Stimulated activated naive CD8-positive, alpha-beta T cell treated with anti-CD3 and anti-CD28 coated beads, Interleukin-15, amount 100 ng/mL, for 72 hours (primary cell): ENCODE data around the gene VENTX.

Experiments
- ATAC-seq: fragments of 150-1000 bp; cut with Tn5 transposase; 2 replicates; pipeline ENCODE4 v1.10.0; 2021; ENCODE audit warnings: mild to moderate bottlenecking, moderate library complexity
- DNase-seq, 2 donors: peaks; one replicate each; pipeline ENCODE4 v3.0.0; 2021 to 2022
- H3K27ac Mint-ChIP-seq, 2 donors: one replicate each; pipeline ENCODE4 v1.8.0; 2022; ENCODE audit warnings: mild to moderate bottlenecking in 2 of 2, mixed read lengths in 2 of 2, moderate library complexity in 2 of 2
- H3K27me3 Mint-ChIP-seq: one replicate; pipeline ENCODE4 v1.8.0; 2022; ENCODE audit warnings: mixed read lengths
- H3K4me1 Mint-ChIP-seq: one replicate; pipeline ENCODE4 v1.8.0; 2022; ENCODE audit warnings: mild to moderate bottlenecking, mixed read lengths
- H3K4me3 Mint-ChIP-seq, 2 donors: one replicate each; pipeline ENCODE4 v1.8.0; 2022; ENCODE audit warnings: mild to moderate bottlenecking in 2 of 2, mixed read lengths in 2 of 2, moderate library complexity in 1 of 2
- H3K9me3 Mint-ChIP-seq, 2 donors: one replicate each; pipeline ENCODE4 v1.8.0; 2022; ENCODE audit warnings: mixed read lengths in 2 of 2

Gene VENTX

GRCh38 chr10:133237588-133238465 is at the start of gene VENTX:
TSS of gene VENTX (plus strand) at chr10:133237855. CDS start at chr10:133237915, 60 bp downstream.
- ATAC-seq (no peak), DNase-seq (no peak)
- Mint-ChIP-seq H3K9me3 (no peaks in the 10 kb centered on the region), H3K27ac (no peak within 1 kb of the TSS), H3K27me3 (peaks cover 91% of the 10 kb centered on the region), H3K4me3 (peak within 1 kb of the TSS in 1 of 2 donors; percentile 53), H3K4me1 (peaks cover 42% of the 10 kb centered on the region)

- no peak overlapping the region for H3K4me3 Mint-ChIP-seq
- ATAC-seq = peak; percentile 26
- no peak overlapping the region for H3K27ac Mint-ChIP-seq
These were observed 49.6 kb upstream of the VENTX start for GRCh38 chr10:133187906-133188681.

GRCh38 chr10:133189256-133189655 is 48.4 kb upstream of the VENTX start:
- no peak for DNase-seq
- Mint-ChIP-seq H3K9me3 (peaks cover 2 to 7% of the 10 kb centered on the region in 2 donors), H3K27me3 (no peaks in the 10 kb centered on the region), H3K4me1 (no peaks in the 10 kb centered on the region), H3K27ac (no peak overlapping the region), H3K4me3 (no peak overlapping the region)
- ATAC-seq = no peak

More at GRCh38 chr10:133187906-133188681, 49.6 kb upstream of the VENTX start:
- no peaks in the 10 kb centered on the region for H3K27me3 Mint-ChIP-seq
- H3K9me3 Mint-ChIP-seq = peaks cover 4 to 11% of the 10 kb centered on the region in 2 donors
- no peaks in the 10 kb centered on the region for H3K4me1 Mint-ChIP-seq
- no peak for DNase-seq

GRCh38 chr10:133189726-133190125 is 47.9 kb upstream of the VENTX start:
- Mint-ChIP-seq H3K9me3 (peaks cover 0 to 2% of the 10 kb centered on the region in 2 donors), H3K4me3 (no peak overlapping the region), H3K27ac (no peak overlapping the region), H3K27me3 (peaks cover under 1% of the 10 kb centered on the region), H3K4me1 (no peaks in the 10 kb centered on the region)
- DNase-seq (no peak), ATAC-seq (no peak)

- no peaks in the 10 kb centered on the region for H3K4me1 Mint-ChIP-seq
These were observed 47.4 kb upstream of the VENTX start for GRCh38 chr10:133190225-133190624.

GRCh38 chr10:133191651-133192050 is 46.0 kb upstream of the VENTX start:
- DNase-seq (no peak), ATAC-seq (no peak)
- Mint-ChIP-seq H3K9me3 (no peaks in the 10 kb centered on the region), H3K27me3 (peaks cover 7% of the 10 kb centered on the region), H3K4me1 (no peaks in the 10 kb centered on the region), H3K27ac (no peak overlapping the region), H3K4me3 (no peak overlapping the region)

More at GRCh38 chr10:133190225-133190624, 47.4 kb upstream of the VENTX start:
- peaks cover 6% of the 10 kb centered on the region for H3K27me3 Mint-ChIP-seq
- H3K9me3 Mint-ChIP-seq = no peaks in the 10 kb centered on the region
- no peak for ATAC-seq
- no peak for DNase-seq
- no peak overlapping the region for H3K27ac Mint-ChIP-seq
- H3K4me3 Mint-ChIP-seq = no peak overlapping the region

GRCh38 chr10:133194151-133194550 is 43.5 kb upstream of the VENTX start:
- Mint-ChIP-seq H3K4me3 (no peak overlapping the region), H3K27me3 (peaks cover 7% of the 10 kb centered on the region), H3K9me3 (no peaks in the 10 kb centered on the region), H3K27ac (no peak overlapping the region), H3K4me1 (no peaks in the 10 kb centered on the region)
- ATAC-seq (no peak), DNase-seq (no peak)

- H3K27ac Mint-ChIP-seq = no peak overlapping the region
- no peaks in the 10 kb centered on the region for H3K9me3 Mint-ChIP-seq
- H3K4me3 Mint-ChIP-seq = no peak overlapping the region
- no peak for ATAC-seq
- peaks cover 7% of the 10 kb centered on the region for H3K27me3 Mint-ChIP-seq
- no peak for DNase-seq
- H3K4me1 Mint-ChIP-seq = no peaks in the 10 kb centered on the region
These were observed 42.6 kb upstream of the VENTX start for GRCh38 chr10:133195096-133195495.

- H3K4me1 Mint-ChIP-seq = no peaks in the 10 kb centered on the region
- ATAC-seq (no peak), DNase-seq (no peak)
- peaks cover 7% of the 10 kb centered on the region for H3K27me3 Mint-ChIP-seq
- H3K9me3 Mint-ChIP-seq = no peaks in the 10 kb centered on the region
- H3K4me3 Mint-ChIP-seq = no peak overlapping the region
- H3K27ac Mint-ChIP-seq = no peak overlapping the region
These were observed 42.0 kb upstream of the VENTX start for GRCh38 chr10:133195611-133196010.

GRCh38 chr10:133196221-133196915 is 41.3 kb upstream of the VENTX start:
- Mint-ChIP-seq H3K27ac (no peak overlapping the region), H3K4me1 (no peaks in the 10 kb centered on the region), H3K4me3 (no peak overlapping the region), H3K27me3 (peaks cover 7% of the 10 kb centered on the region), H3K9me3 (no peaks in the 10 kb centered on the region)
- DNase-seq (no peak), ATAC-seq (no peak)

- no peak overlapping the region for H3K27ac Mint-ChIP-seq
- no peak for DNase-seq
- no peak overlapping the region for H3K4me3 Mint-ChIP-seq
- H3K27me3 Mint-ChIP-seq = peaks cover 7% of the 10 kb centered on the region
- H3K4me1 Mint-ChIP-seq = no peaks in the 10 kb centered on the region
- no peak for ATAC-seq
- H3K9me3 Mint-ChIP-seq = no peaks in the 10 kb centered on the region
These were observed 40.5 kb upstream of the VENTX start for GRCh38 chr10:133196936-133197758.

- no peak for DNase-seq
- no peak overlapping the region for H3K27ac Mint-ChIP-seq
- peaks cover 7% of the 10 kb centered on the region for H3K27me3 Mint-ChIP-seq
- H3K4me1 Mint-ChIP-seq = no peaks in the 10 kb centered on the region
- no peaks in the 10 kb centered on the region for H3K9me3 Mint-ChIP-seq
- no peak overlapping the region for H3K4me3 Mint-ChIP-seq
- no peak for ATAC-seq
These were observed 39.9 kb upstream of the VENTX start for GRCh38 chr10:133197786-133198185.

- no peaks in the 10 kb centered on the region for H3K4me1 Mint-ChIP-seq
- peaks cover 7% of the 10 kb centered on the region for H3K27me3 Mint-ChIP-seq
- ATAC-seq = peak; percentile 35
- H3K4me3 Mint-ChIP-seq = no peak overlapping the region
- H3K9me3 Mint-ChIP-seq = no peaks in the 10 kb centered on the region
- H3K27ac Mint-ChIP-seq = no peak overlapping the region
- no peak for DNase-seq
These were observed 39.4 kb upstream of the VENTX start for GRCh38 chr10:133198206-133198605.

- H3K9me3 Mint-ChIP-seq = no peaks in the 10 kb centered on the region
- DNase-seq (no peak), ATAC-seq (peak; percentile 30)
- H3K27me3 Mint-ChIP-seq = peaks cover 7% of the 10 kb centered on the region
- H3K27ac Mint-ChIP-seq = no peak overlapping the region
- H3K4me1 Mint-ChIP-seq = no peaks in the 10 kb centered on the region
- no peak overlapping the region for H3K4me3 Mint-ChIP-seq
These were observed 38.8 kb upstream of the VENTX start for GRCh38 chr10:133198621-133199487.
